Thyroid gland (tissue), 4 donors: ENCODE measurements around the gene SART1.
"Not testable (repeated sequence)": the region's sequence is repeated elsewhere in the genome, so short reads cannot be mapped to it uniquely, and the experiment has no call there.

Experiments
- POLR2A ChIP-seq, 2 donors: fragments of 450-650 bp; IDR thresholded peaks; one replicate each; pipeline ENCODE4 v1.6.1; 2017; ENCODE audit warnings: antibody characterized with exemption in 2 of 2, mild to moderate bottlenecking in 2 of 2, moderate library complexity in 1 of 2
- TF ChIP-seq, protein P1 (sequence below), 6 experiments: fragments of 200-600 bp in 3 of 6; fragments of 450-650 bp in 3 of 6; sonication (generic) in 3 of 6; IDR thresholded peaks; one replicate each; pipeline ENCODE4 v1.5.1; 2016 to 2019; ENCODE audit warnings: antibody characterized with exemption in 6 of 6, mild to moderate bottlenecking in 2 of 6, inconsistent platforms in 1 of 6, moderate library complexity in 1 of 6

- TF ChIP-seq, protein P1, sequence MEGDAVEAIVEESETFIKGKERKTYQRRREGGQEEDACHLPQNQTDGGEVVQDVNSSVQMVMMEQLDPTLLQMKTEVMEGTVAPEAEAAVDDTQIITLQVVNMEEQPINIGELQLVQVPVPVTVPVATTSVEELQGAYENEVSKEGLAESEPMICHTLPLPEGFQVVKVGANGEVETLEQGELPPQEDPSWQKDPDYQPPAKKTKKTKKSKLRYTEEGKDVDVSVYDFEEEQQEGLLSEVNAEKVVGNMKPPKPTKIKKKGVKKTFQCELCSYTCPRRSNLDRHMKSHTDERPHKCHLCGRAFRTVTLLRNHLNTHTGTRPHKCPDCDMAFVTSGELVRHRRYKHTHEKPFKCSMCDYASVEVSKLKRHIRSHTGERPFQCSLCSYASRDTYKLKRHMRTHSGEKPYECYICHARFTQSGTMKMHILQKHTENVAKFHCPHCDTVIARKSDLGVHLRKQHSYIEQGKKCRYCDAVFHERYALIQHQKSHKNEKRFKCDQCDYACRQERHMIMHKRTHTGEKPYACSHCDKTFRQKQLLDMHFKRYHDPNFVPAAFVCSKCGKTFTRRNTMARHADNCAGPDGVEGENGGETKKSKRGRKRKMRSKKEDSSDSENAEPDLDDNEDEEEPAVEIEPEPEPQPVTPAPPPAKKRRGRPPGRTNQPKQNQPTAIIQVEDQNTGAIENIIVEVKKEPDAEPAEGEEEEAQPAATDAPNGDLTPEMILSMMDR (IDR thresholded peaks at IDR 0.05), result not testable (repeated sequence)
- TF ChIP-seq POLR2A (IDR thresholded peaks at IDR 0.05), result not testable (repeated sequence)
These were observed 9.9 kb upstream of the SART1 start for GRCh38 chr11:65951641-65952040.
